ENCODE data around the gene BHLHE41.

BHLHE41 gene

GRCh38 chr12:26106347-26106746 lies 18.5 kb downstream of the BHLHE41 start:
- H3K4me3 ChIP-seq (ENCODE audit: low read depth, low read length), result no peak overlapping the region
- no peak for TF ChIP-seq CTCF (IDR thresholded peaks at IDR 0.05; ENCODE audit: borderline replicate concordance, insufficient read depth, low read depth, low read length)

- H3K4me3 ChIP-seq (ENCODE audit: low read depth, low read length), result no peak overlapping the region
- no peak for TF ChIP-seq CTCF (IDR thresholded peaks at IDR 0.05; ENCODE audit: borderline replicate concordance, insufficient read depth, low read depth, low read length)
Observed at GRCh38 chr12:26102953-26103352, 21.9 kb downstream of the BHLHE41 start.

- H3K4me3 ChIP-seq (ENCODE audit: low read depth, low read length), result no peak overlapping the region
- TF ChIP-seq CTCF (IDR thresholded peaks at IDR 0.05; ENCODE audit: borderline replicate concordance, insufficient read depth, low read depth, low read length), result no peak
Observed at GRCh38 chr12:26101763-26102162, 23.1 kb downstream of the BHLHE41 start.

GRCh38 chr12:26101350-26101734 lies 23.5 kb downstream of the BHLHE41 start:
- H3K4me3 ChIP-seq (ENCODE audit: low read depth, low read length), result no peak overlapping the region
- TF ChIP-seq CTCF (IDR thresholded peaks at IDR 0.05; ENCODE audit: borderline replicate concordance, insufficient read depth, low read depth, low read length), result no peak

- H3K4me3 ChIP-seq (ENCODE audit: low read depth, low read length), result no peak overlapping the region
- no peak for TF ChIP-seq CTCF (IDR thresholded peaks at IDR 0.05; ENCODE audit: borderline replicate concordance, insufficient read depth, low read depth, low read length)
Observed at GRCh38 chr12:26100666-26101349, 24.0 kb downstream of the BHLHE41 start.

- H3K4me3 ChIP-seq (ENCODE audit: low read depth, low read length), result no peak overlapping the region
- peak; percentile 87 for TF ChIP-seq CTCF (IDR thresholded peaks at IDR 0.05; ENCODE audit: borderline replicate concordance, insufficient read depth, low read depth, low read length)
Observed at GRCh38 chr12:26097046-26097878, 27.6 kb downstream of the BHLHE41 start.

- TF ChIP-seq CTCF (IDR thresholded peaks at IDR 0.05; ENCODE audit: borderline replicate concordance, insufficient read depth, low read depth, low read length), result no peak
- no peak overlapping the region for H3K4me3 ChIP-seq (ENCODE audit: low read depth, low read length)
Observed at GRCh38 chr12:26096036-26096435, 28.8 kb downstream of the BHLHE41 start.

Data from GM12875 (cell line).